Middle frontal gyrus (tissue), 1 donor: ENCODE measurements around the gene TMEM88.
"Not testable (repeated sequence)": the region's sequence is repeated elsewhere in the genome, so short reads cannot be mapped to it uniquely, and the experiment has no call there.

Experiments used
- DNase-seq: peaks from one replicate; pipeline ENCODE4 v3.0.0-alpha.2; 2015; ENCODE audit warnings: low spot score; ENCODE audit errors: extremely low spot score

The TMEM88 gene

GRCh38 chr17:7854851-7855659, at the start of gene TMEM88:
Gene TMEM88 (plus strand): TSS chr17:7855066. CDS start chr17:7855075, 9 bp downstream.
- DNase-seq, result no peak

DNA sequence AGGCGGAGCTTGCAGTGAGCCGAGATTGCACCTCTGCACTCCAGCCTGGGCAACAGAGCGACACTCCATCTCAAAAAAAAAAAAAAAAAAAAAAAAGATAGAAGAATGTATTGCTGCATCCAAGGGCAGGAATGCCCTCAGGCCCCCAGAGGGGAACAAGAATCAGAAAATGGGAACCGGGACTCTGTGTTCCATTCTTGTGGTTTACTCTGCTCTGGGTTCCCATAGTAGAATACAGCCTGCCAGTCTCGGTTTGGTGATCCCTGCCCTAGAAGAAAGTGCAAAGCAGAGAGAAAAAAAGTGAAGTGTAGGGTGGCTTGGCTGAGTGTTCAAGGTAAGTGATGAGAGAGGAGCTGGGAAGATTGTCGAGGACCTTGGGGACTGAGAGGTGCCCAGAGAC, 48.3 kb upstream of the TMEM88 start:
- DNase-seq, result no peak

GRCh38 chr17:7807206-7807605, 47.7 kb upstream of the TMEM88 start:
- DNase-seq, result no peak

DNA sequence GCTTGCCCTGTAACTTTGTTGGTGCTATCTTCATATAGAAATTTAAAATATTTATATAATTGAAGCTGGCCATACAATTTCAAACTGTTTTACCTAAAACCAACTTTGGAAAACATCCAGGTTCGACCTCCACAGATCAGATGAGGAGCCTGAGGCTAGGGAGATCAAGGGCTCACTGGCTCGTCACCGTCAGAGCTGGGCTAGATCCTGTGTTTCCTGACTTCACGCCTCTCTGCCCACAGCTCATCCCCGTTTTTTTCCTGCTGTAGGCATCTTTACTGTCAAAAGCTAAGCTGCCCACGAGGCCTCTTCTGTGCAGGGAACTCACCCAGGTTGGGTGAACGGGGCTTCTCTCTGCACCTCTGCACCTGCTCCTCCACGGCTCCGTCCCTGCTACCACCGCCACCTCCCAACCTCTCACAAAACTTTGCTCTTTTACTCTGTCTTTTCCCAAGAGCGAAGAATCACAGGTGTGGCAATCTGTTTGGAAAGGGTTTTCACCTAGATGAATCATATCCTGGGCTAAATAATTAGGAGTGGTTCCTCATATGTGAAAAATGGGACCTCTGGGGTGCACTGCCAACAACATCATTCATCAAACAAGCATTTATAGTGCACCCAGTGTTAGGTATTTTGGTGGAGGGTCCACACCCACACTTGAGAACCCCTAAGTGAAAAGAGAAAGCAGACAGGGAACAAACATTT, 45.6 kb upstream of the TMEM88 start:
- DNase-seq, result no peak

- DNase-seq, result not testable (repeated sequence)
Observed at GRCh38 chr17:7809791-7810343, 45.0 kb upstream of the TMEM88 start.

DNA sequence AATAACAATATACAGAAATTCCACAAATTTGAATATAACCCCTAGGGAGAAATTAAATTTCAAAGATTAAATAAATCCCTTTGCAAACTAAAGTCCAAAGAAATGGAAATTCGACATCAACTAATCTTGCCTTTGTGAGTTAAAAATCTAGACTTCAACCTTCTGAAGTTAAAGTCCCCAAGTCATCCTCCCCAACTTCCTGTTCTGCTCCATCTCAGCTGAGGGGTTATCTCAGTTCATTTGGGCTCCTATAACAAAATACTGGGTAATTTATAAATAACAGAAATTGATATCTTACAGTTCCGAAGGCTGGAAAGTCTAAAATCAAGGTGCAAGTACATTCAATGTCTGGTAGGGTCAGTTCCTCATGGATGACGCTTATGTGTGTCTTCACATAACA, 43.6 kb upstream of the TMEM88 start:
- DNase-seq, result no peak

DNA sequence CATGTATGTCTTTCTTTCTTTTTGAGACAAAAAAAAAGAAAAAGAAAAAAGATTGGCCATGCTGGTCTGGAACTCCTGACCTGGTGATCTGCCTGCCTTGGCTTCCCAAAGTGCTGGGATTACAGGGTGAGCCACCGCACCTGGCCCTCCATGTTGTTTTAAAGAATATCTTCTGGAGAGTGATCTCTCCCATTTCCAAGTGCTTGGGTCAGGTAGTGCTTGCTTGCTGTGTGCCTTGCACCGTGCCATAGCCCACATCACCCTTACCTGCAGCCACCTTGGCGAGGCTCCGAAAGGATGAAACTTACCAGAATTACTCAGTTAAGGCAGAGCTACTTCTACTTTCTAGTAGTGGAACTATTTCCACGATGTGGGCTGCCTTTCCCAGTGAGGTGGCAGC, 39.9 kb upstream of the TMEM88 start:
- DNase-seq, result no peak

GRCh38 chr17:7816926-7817642, 37.8 kb upstream of the TMEM88 start:
- no peak for DNase-seq

DNA sequence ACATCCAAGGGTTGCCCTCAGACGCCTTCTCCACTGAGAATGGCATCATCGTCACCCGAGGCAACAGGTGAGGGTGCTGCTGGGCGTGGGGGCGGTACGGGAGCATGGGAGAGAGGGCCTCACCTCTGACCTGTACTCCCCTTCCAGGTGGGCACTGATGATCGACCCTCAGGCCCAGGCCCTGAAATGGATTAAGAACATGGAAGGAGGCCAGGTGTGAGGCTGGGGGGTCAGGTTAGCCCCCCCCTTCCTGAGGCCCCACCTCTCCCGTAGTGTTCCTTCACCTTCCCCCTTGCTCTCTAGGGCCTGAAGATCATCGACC, 37.3 kb upstream of the TMEM88 start:
- no peak for DNase-seq

- no peak for DNase-seq
Observed at GRCh38 chr17:7818026-7818425, 36.8 kb upstream of the TMEM88 start.

GRCh38 chr17:7818746-7819645, 35.9 kb upstream of the TMEM88 start:
- DNase-seq, result no peak

DNA sequence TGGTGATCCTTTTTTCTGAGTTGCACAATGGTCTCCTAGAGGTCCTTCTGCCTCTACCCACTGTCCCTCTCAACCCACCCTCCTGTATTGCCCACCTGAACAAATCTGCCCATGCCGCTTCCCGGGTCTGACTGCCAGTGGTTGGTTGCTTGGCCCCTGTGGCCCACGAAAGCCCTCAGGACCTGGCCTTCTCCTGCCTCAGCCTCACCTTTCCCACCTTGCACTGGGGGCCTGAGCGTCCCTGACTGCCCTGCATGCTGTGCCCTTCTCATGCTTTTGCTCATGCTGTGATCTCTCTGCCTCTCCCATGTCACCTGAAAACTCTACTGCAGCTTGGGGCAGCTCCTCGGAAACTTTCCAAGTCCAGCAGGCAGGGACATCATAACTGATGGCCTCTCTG, 34.6 kb upstream of the TMEM88 start:
- no peak for DNase-seq

DNA sequence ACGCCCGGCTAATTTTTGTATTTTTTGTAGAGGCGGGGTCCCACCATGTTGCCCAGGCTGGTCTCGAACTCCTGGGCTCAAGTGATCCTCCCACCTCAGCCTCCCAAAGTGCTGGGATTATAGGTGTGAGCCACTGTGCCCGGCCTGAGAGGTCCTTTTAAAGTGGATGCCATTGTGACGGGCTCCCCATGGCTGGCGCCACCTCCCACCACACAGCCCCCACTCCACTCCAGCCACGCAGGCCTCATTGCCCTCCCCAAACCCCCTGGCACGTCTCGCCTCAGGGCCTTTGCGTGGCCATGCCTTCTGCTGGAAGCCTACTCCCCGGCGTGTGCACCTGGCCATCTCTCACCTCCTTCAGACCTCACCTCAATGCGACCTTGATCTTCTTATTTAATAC, 32.7 kb upstream of the TMEM88 start:
- no peak for DNase-seq

- no peak for DNase-seq
Observed at GRCh38 chr17:7823581-7824001, 31.3 kb upstream of the TMEM88 start.

GRCh38 chr17:7824021-7824924, 30.6 kb upstream of the TMEM88 start:
- DNase-seq, result no peak

DNA sequence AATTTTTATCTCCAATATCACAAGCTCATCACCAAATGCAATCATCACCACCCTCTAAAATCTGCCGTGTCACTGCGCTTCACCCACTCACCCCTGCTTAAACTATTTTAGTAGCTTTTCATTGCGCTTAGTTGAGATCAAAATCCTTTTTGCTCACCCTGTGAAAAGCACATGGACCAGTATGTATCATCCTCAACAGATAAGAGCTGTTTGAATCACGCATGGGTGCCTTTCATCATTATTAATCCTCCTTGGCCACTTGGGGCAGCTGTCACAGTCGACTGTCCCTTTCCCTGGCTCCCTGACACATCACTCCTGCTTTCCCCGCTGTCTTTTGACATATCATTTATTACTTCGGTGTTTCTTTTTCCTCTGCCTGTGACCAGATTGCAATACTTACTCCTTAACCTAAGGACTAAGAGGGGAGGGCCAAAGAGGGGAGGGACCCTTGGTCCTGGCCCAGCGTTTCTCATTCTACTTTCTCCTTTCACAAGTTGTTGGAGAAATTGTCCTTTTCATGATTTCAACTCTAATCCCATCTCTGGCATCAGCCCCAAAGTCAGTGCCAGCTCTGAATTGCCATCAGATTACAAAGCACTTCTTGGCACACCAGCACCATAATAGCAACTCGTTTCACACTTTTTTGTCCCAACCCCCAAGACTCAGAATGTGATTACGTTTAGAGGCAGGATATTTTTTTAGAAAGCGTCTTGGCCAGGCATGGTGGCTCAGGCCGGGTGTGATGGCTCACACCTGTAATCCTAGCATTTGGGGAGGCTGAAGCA, 29.5 kb upstream of the TMEM88 start:
- DNase-seq, result no peak

- no peak for DNase-seq
Observed at GRCh38 chr17:7830616-7831015, 24.2 kb upstream of the TMEM88 start.

DNA sequence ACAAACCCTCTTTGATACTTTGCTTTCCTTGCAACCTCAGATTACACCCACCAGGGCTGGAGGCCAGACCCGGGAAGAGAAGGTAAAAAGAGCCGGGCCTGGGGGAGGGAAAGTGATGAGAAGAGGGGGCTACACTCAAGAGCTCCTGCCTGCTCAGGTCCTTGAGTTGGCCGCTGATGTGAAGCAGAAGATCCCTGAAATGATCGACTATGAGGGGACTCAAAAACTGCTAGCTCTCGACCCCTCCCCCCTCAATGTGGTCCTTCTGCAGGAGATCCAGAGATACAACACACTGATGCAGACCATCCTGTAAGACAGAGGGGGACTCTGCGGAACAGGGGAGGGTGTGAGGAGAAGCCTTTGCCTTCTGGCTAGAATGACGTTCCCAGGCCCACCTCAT, 23.6 kb upstream of the TMEM88 start:
- DNase-seq, result no peak

DNA sequence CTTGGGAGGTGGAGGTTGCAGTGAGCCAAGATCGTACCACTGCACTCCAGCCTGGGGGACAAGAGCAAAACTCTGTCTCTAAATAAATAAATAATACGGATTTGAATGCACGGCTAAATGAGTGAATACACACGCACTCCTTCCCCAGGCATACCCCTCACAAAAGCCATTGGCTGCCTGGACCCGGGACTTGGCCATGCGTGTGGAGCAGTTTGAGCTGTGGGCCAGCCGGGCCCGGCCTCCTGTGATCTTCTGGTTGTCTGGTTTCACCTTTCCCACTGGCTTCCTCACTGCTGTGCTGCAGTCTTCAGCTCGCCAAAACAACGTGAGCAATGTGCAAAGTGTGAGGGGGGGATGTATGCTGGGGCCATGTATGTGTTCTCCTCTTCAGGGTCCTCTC, 22.4 kb upstream of the TMEM88 start:
- no peak for DNase-seq
